Adrenal gland (tissue), 5 donors: ENCODE measurements around the gene PARVA.
"Not testable (repeated sequence)": the region's sequence is repeated elsewhere in the genome, so short reads cannot be mapped to it uniquely, and the experiment has no call there.

ENCODE experiments used
- POLR2A ChIP-seq, 2 donors: fragments of 450-650 bp; IDR thresholded peaks; one replicate each; pipeline ENCODE4 v1.6.1; 2017; ENCODE audit warnings: antibody characterized with exemption in 2 of 2, mild to moderate bottlenecking in 2 of 2, moderate library complexity in 1 of 2
- TF ChIP-seq, protein P1 (sequence below), 6 experiments: fragments of 450-650 bp in 4 of 6; fragments of 200-600 bp in 2 of 6; sonication (generic) in 1 of 6; IDR thresholded peaks; 1 replicate in 5 of 6; 2 replicates in 1 of 6; pipeline versions ENCODE4 v1.5.1 to v1.8.0; 2016 to 2021; ENCODE audit warnings: antibody characterized with exemption in 6 of 6, mild to moderate bottlenecking in 2 of 6, moderate library complexity in 1 of 6
- donor health status: DM: no; HTN: no; CAD: no.

DNA sequence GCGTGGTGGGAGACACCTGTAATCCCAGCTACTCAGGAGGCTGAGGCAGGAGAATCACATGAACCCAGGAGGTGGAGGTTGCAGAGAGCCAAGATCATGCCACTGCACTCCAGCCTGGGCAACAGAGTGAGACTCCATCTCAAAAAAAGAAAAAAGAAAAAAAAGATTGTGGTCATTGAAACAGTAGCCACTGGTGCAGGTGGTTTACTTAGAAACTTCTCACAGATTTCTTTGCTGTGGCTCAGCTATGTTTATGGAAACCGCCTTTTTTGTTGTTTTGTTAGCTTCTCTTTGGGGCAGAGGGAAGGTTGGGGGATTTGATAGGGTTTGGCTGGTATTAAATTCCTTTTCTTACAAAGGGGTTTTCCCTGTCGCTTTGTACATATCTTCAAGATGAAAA lies 19.7 kb upstream of the PARVA start:
- TF ChIP-seq, protein P1, sequence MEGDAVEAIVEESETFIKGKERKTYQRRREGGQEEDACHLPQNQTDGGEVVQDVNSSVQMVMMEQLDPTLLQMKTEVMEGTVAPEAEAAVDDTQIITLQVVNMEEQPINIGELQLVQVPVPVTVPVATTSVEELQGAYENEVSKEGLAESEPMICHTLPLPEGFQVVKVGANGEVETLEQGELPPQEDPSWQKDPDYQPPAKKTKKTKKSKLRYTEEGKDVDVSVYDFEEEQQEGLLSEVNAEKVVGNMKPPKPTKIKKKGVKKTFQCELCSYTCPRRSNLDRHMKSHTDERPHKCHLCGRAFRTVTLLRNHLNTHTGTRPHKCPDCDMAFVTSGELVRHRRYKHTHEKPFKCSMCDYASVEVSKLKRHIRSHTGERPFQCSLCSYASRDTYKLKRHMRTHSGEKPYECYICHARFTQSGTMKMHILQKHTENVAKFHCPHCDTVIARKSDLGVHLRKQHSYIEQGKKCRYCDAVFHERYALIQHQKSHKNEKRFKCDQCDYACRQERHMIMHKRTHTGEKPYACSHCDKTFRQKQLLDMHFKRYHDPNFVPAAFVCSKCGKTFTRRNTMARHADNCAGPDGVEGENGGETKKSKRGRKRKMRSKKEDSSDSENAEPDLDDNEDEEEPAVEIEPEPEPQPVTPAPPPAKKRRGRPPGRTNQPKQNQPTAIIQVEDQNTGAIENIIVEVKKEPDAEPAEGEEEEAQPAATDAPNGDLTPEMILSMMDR (IDR thresholded peaks at IDR 0.05), result not testable (repeated sequence)
- not testable (repeated sequence) for TF ChIP-seq POLR2A (IDR thresholded peaks at IDR 0.05)
